Uterus (tissue), 4 donors: ENCODE measurements around the gene BPGM. TPM values are rescaled to one million over a fixed set of nuclear protein-coding genes. Genes with fewer than 3 reads are reported as not detected.
"Not testable (repeated sequence)": the region's sequence is repeated elsewhere in the genome, so short reads cannot be mapped to it uniquely, and the experiment has no call there.

Experiments
- DNase-seq, 2 donors: peaks; one replicate each; pipeline ENCODE4 v3.0.0-alpha.2; 2019 to 2020
- H3K27ac ChIP-seq, 2 donors: fragments of 200-600 bp; sonication (generic); 1 replicate in 1 of 2; 2 replicates in 1 of 2; pipeline ENCODE4 v1.5.1; 2016 to 2018
- H3K27me3 ChIP-seq, 2 donors: fragments of 200-600 bp; sonication (generic); one replicate each; pipeline ENCODE4 v1.5.1; 2018 to 2019; ENCODE audit warnings: control low read depth in 1 of 2
- H3K36me3 ChIP-seq, 2 donors: fragments of 200-600 bp; sonication (generic); one replicate each; pipeline ENCODE4 v1.5.1; 2019; ENCODE audit warnings: control low read depth in 1 of 2
- H3K4me1 ChIP-seq, 2 donors: fragments of 200-600 bp; sonication (generic); one replicate each; pipeline ENCODE4 v1.5.1; 2018 to 2019; ENCODE audit warnings: control low read depth in 1 of 2
- H3K4me3 ChIP-seq, 2 donors: fragments of 200-600 bp; sonication (generic); 1 replicate in 1 of 2; 2 replicates in 1 of 2; pipeline ENCODE4 v1.5.1; 2018 to 2019; ENCODE audit warnings: mild to moderate bottlenecking in 1 of 2
- H3K9me3 ChIP-seq, 2 donors: fragments of 200-600 bp; sonication (generic); one replicate each; pipeline ENCODE4 v1.5.1; 2019; ENCODE audit warnings: control low read depth in 1 of 2
- CTCF ChIP-seq, 4 experiments: fragments of 200-600 bp in 2 of 4; fragments of 450-650 bp in 2 of 4; sonication (generic) in 2 of 4; IDR thresholded peaks; one replicate each; pipeline ENCODE4 v1.5.1; 2016 to 2019; ENCODE audit warnings: antibody characterized with exemption in 4 of 4, mild to moderate bottlenecking in 2 of 4, moderate library complexity in 1 of 4
- POLR2A ChIP-seq, 2 donors: fragments of 450-650 bp; IDR thresholded peaks; one replicate each; pipeline ENCODE4 v1.6.1; 2016; ENCODE audit warnings: antibody characterized with exemption in 2 of 2, mild to moderate bottlenecking in 1 of 2, moderate library complexity in 1 of 2
- intact Hi-C: fragments of 100-400 bp; cut with DNase I; formaldehyde crosslinking; loops from one replicate; pipeline ENCODE4 v1.15.1; 2023; ENCODE audit warnings: low total_unique reads
- total RNA-seq, 4 donors: library from RNA; depleted of rRNA in 3 of 4; stranded (reverse); fragments of >200 nt in 3 of 4; gene quantifications; one replicate each; pipeline versions ENCODE4 v1.1.0 to v1.2.4, GENCODE V29; 2014 to 2023
- donor health status: DM: yes; HTN: yes; CAD: no.

The BPGM gene
- total RNA-seq, 4 donors from 2014 or later, result 11.0 to 57.4 (median 15.0) TPM

- no peak for TF ChIP-seq CTCF (IDR thresholded peaks at IDR 0.05)
- TF ChIP-seq POLR2A (IDR thresholded peaks at IDR 0.05), result no peak
- H3K27me3 ChIP-seq, result no peaks in the 10 kb centered on the region
- H3K27ac ChIP-seq, result no peak overlapping the region
- DNase-seq, result no peak
- H3K36me3 ChIP-seq, result no peaks in the 10 kb centered on the region
- peaks cover 0 to under 1% of the 10 kb centered on the region in 2 donors for H3K4me1 ChIP-seq
- intact Hi-C loops, result no loop called here
- H3K4me3 ChIP-seq, result no peak overlapping the region
- no peaks in the 10 kb centered on the region for H3K9me3 ChIP-seq
Measured at GRCh38 chr7:134639683-134640279, 6.9 kb upstream of the BPGM start.

DNA sequence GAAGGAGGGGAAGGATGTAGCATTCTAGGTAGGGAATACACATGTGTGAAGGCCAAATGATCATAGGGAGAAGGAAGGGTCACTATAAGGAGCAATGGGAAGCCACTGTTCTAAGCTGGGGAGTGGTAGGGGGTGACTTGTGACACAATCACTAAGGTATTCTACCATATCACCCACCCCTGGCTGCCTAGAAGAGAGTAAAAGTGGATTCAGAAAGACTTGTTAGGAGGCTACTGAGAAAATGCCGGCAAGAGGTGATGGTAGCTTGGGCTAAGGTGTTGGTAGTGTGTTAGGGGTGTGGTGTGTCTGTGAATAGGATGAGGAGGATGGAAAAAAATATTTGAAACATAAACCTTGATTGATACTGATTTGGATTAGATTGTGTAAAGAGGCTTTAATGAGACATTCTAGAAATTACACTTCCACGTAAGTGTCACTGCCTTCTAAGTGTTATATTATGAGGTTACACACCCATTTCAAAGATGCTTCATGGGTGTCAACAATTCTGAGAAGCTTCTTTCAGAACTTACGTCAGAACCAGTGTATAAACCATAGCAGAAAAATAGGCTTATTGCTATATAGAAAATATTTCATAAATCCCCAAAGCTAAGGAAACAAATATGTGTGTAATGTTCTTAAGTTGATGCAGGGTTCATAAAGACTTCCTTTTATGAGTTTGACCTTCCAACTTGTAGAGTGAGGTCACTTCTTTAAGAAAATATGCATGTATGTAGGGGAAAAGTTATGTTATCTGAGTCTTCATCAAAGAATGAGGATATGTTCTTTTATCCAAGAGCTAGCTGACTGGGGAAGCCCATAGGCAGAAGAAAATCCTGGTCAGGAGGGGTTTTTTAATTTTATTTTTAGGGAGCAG lies 5.6 kb upstream of the BPGM start:
- peaks cover 0 to 8% of the 10 kb centered on the region in 2 donors for H3K4me1 ChIP-seq
- no peak overlapping the region for H3K27ac ChIP-seq
- no peaks in the 10 kb centered on the region for H3K9me3 ChIP-seq
- DNase-seq, result no peak
- H3K36me3 ChIP-seq, result no peaks in the 10 kb centered on the region
- H3K27me3 ChIP-seq, result no peaks in the 10 kb centered on the region
- no peak overlapping the region for H3K4me3 ChIP-seq
- intact Hi-C loops, result no loop called here
- no peak for TF ChIP-seq POLR2A (IDR thresholded peaks at IDR 0.05)
- no peak for TF ChIP-seq CTCF (IDR thresholded peaks at IDR 0.05)

- H3K4me3 ChIP-seq, H3K27ac ChIP-seq, H3K27me3 ChIP-seq, H3K9me3 ChIP-seq, DNase-seq, H3K36me3 ChIP-seq, intact Hi-C loops, H3K4me1 ChIP-seq: not testable (repeated sequence)
Measured at GRCh38 chr7:134641981-134642380, 4.7 kb upstream of the BPGM start.

GRCh38 chr7:134643131-134643530 lies 3.5 kb upstream of the BPGM start:
- H3K4me1 ChIP-seq, result peaks cover 0 to 8% of the 10 kb centered on the region in 2 donors
- no peak for DNase-seq
- H3K27ac ChIP-seq, result no peak overlapping the region
- intact Hi-C loops, result no loop called here
- H3K27me3 ChIP-seq, result no peaks in the 10 kb centered on the region
- no peak overlapping the region for H3K4me3 ChIP-seq
- TF ChIP-seq POLR2A (IDR thresholded peaks at IDR 0.05) (no peak), CTCF (IDR thresholded peaks at IDR 0.05) (no peak)
- no peaks in the 10 kb centered on the region for H3K9me3 ChIP-seq
- no peaks in the 10 kb centered on the region for H3K36me3 ChIP-seq

GRCh38 chr7:134645478-134645877 lies 1.2 kb upstream of the BPGM start:
- Histone ChIP-seq H3K27ac (peak overlapping the region; percentile 78 to 86), H3K27me3 (no peaks in the 10 kb centered on the region)
- TF ChIP-seq CTCF (IDR thresholded peaks at IDR 0.05) (no peak), POLR2A (IDR thresholded peaks at IDR 0.05) (no peak)

More at GRCh38 chr7:134645478-134645877, 1.2 kb upstream of the BPGM start:
- intact Hi-C loops, result no loop called here
- Histone ChIP-seq H3K4me3 (peak overlapping the region; percentile 47 to 69), H3K4me1 (peaks cover 0 to 8% of the 10 kb centered on the region in 2 donors), H3K36me3 (no peaks in the 10 kb centered on the region), H3K9me3 (no peaks in the 10 kb centered on the region)
- DNase-seq, result no peak
